H9 (cell line): Measurements from ENCODE around the gene GTF2F2. TPM values are rescaled to one million over a fixed set of nuclear protein-coding genes. Genes with fewer than 3 reads are reported as not detected.

Source experiments
- DNase-seq: peaks from one replicate; pipeline ENCODE4 v3.0.0-alpha.2; 2017
- H2AFZ ChIP-seq: one replicate; pipeline ENCODE4 v1.6.1; 2013; ENCODE audit warnings: mild to moderate bottlenecking, low read length, control low read depth, moderate library complexity
- H2AK5ac ChIP-seq: 2 replicates; pipeline ENCODE4 v1.6.1; 2013; ENCODE audit warnings: low read length, control low read depth, mixed read lengths; ENCODE audit not compliant: insufficient read length
- H2BK120ac ChIP-seq: one replicate; pipeline ENCODE4 v1.6.1; 2013; ENCODE audit warnings: low read depth, mild to moderate bottlenecking, low read length, control low read depth, inconsistent platforms; ENCODE audit not compliant: poor library complexity, severe bottlenecking
- H2BK12ac ChIP-seq: 2 replicates; pipeline ENCODE4 v1.6.1; 2013; ENCODE audit warnings: low read length, control low read depth, mixed read lengths, low read depth; ENCODE audit not compliant: insufficient read length
- H2BK15ac ChIP-seq: 2 replicates; pipeline ENCODE4 v1.6.1; 2013; ENCODE audit warnings: low read depth, low read length, control low read depth
- H2BK20ac ChIP-seq: one replicate; pipeline ENCODE4 v1.6.1; 2013; ENCODE audit warnings: low read depth, mild to moderate bottlenecking, low read length, control low read depth, inconsistent platforms; ENCODE audit not compliant: poor library complexity, severe bottlenecking
- H2BK5ac ChIP-seq: 2 replicates; pipeline ENCODE4 v1.6.1; 2013; ENCODE audit warnings: low read length, control low read depth, mixed read lengths; ENCODE audit not compliant: insufficient read length
- H3K14ac ChIP-seq: 2 replicates; pipeline ENCODE4 v1.6.1; 2013; ENCODE audit warnings: low read length, control low read depth; ENCODE audit not compliant: insufficient read depth
- H3K18ac ChIP-seq: 2 replicates; pipeline ENCODE4 v1.6.1; 2013; ENCODE audit warnings: low read depth, mild to moderate bottlenecking, mixed read lengths, low read length, control low read depth; ENCODE audit not compliant: insufficient read length
- H3K23ac ChIP-seq: 2 replicates; pipeline ENCODE4 v1.6.1; 2013; ENCODE audit warnings: low read length, control low read depth, mixed read lengths, low read depth; ENCODE audit not compliant: insufficient read length
- H3K23me2 ChIP-seq: 2 replicates; pipeline ENCODE4 v1.6.1; 2013; ENCODE audit warnings: low read depth, mild to moderate bottlenecking, mixed read lengths, low read length, control low read depth; ENCODE audit not compliant: insufficient read length, poor library complexity, severe bottlenecking
- H3K27ac ChIP-seq: 2 replicates; pipeline ENCODE4 v1.5.1; 2013; ENCODE audit warnings: low read length, control low read depth, mixed read lengths, low read depth; ENCODE audit not compliant: insufficient read length
- H3K27me3 ChIP-seq: 2 replicates; pipeline ENCODE4 v1.6.1; 2013; ENCODE audit warnings: low read length, control low read depth, inconsistent platforms; ENCODE audit not compliant: insufficient read depth
- H3K4ac ChIP-seq: 2 replicates; pipeline ENCODE4 v1.6.1; 2013; ENCODE audit warnings: low read depth, mild to moderate bottlenecking, control low read depth, inconsistent platforms, low read length, moderate library complexity
- H3K4me1 ChIP-seq: 2 replicates; pipeline ENCODE4 v1.6.1; 2013; ENCODE audit warnings: low read length, control low read depth, inconsistent platforms; ENCODE audit not compliant: insufficient read depth
- H3K4me2 ChIP-seq: 2 replicates; pipeline ENCODE4 v1.6.1; 2013; ENCODE audit warnings: low read length, control low read depth, mixed read lengths; ENCODE audit not compliant: insufficient read length, insufficient read depth
- H3K56ac ChIP-seq: 2 replicates; pipeline ENCODE4 v1.6.1; 2013; ENCODE audit warnings: low read depth, mild to moderate bottlenecking, mixed read lengths, low read length, control low read depth; ENCODE audit not compliant: insufficient read length
- H3K79me1 ChIP-seq: 2 replicates; pipeline ENCODE4 v1.6.1; 2013; ENCODE audit warnings: low read depth, mild to moderate bottlenecking, moderate library complexity, low read length, control low read depth, inconsistent platforms; ENCODE audit not compliant: insufficient read depth, poor library complexity, severe bottlenecking
- H3K79me2 ChIP-seq: 2 replicates; pipeline ENCODE4 v1.6.1; 2013; ENCODE audit warnings: low read length, control low read depth, inconsistent platforms; ENCODE audit not compliant: insufficient read depth
- H3K9ac ChIP-seq: 2 replicates; pipeline ENCODE4 v1.6.1; 2013; ENCODE audit warnings: low read length, control low read depth, mixed read lengths; ENCODE audit not compliant: insufficient read length; ENCODE audit errors: extremely low read depth
- H3K9me3 ChIP-seq: one replicate; pipeline ENCODE4 v1.6.1; 2013; ENCODE audit warnings: low read depth, low read length, inconsistent platforms; ENCODE audit not compliant: control insufficient read depth
- H3T11ph ChIP-seq: one replicate; pipeline ENCODE4 v1.6.1; 2013; ENCODE audit warnings: mild to moderate bottlenecking, low read length, control low read depth, inconsistent platforms
- H4K20me1 ChIP-seq: one replicate; pipeline ENCODE4 v1.6.1; 2013; ENCODE audit not compliant: control insufficient read depth, insufficient read length, insufficient read depth
- H4K5ac ChIP-seq: 2 replicates; pipeline ENCODE4 v1.6.1; 2013; ENCODE audit warnings: low read depth, mild to moderate bottlenecking, mixed read lengths, low read length, control low read depth; ENCODE audit not compliant: insufficient read length
- H4K8ac ChIP-seq: replicated peaks from 2 replicates; pipeline ENCODE4 v1.6.1; 2013; ENCODE audit warnings: low read length, control low read depth, mixed read lengths, low read depth; ENCODE audit not compliant: insufficient read length
- H4K91ac ChIP-seq: 2 replicates; pipeline ENCODE4 v1.6.1; 2013; ENCODE audit warnings: low read depth, mild to moderate bottlenecking, moderate library complexity, mixed read lengths, low read length, control low read depth; ENCODE audit not compliant: insufficient read length
- H3K27ac Mint-ChIP-seq, 3 experiments: 2 replicates in 2 of 3; 3 replicates in 1 of 3; pipeline ENCODE4 v1.8.0; 2020 to 2021; ENCODE audit warnings: mixed read lengths in 3 of 3, mild to moderate bottlenecking in 1 of 3, moderate library complexity in 1 of 3
- H3K27me3 Mint-ChIP-seq: 2 replicates; pipeline ENCODE4 v1.8.0; 2021; ENCODE audit warnings: low read depth, mild to moderate bottlenecking, moderate library complexity, mixed read lengths
- H3K36me3 Mint-ChIP-seq, 3 experiments: 2 replicates in 2 of 3; 3 replicates in 1 of 3; pipeline ENCODE4 v1.8.0; 2020 to 2021; ENCODE audit warnings: low read depth in 3 of 3, mixed read lengths in 3 of 3; ENCODE audit not compliant: insufficient read depth in 1 of 3
- H3K4me1 Mint-ChIP-seq, 2 experiments: 2 replicates each; pipeline ENCODE4 v1.8.0; 2020; ENCODE audit warnings: mixed read lengths in 2 of 2
- H3K4me3 Mint-ChIP-seq, 2 experiments: 2 replicates in 1 of 2; 3 replicates in 1 of 2; pipeline ENCODE4 v1.8.0; 2020 to 2021; ENCODE audit warnings: mild to moderate bottlenecking in 2 of 2, mixed read lengths in 2 of 2, moderate library complexity in 1 of 2
- H3K9me3 Mint-ChIP-seq, 2 experiments: 2 replicates in 1 of 2; 3 replicates in 1 of 2; pipeline ENCODE4 v1.8.0; 2020; ENCODE audit warnings: mild to moderate bottlenecking in 2 of 2, mixed read lengths in 2 of 2, moderate library complexity in 1 of 2
- total RNA-seq: library from RNA; stranded (reverse); gene quantifications from 2 replicates; pipeline ENCODE4 v1.2.1, GENCODE V29; 2021
- TF ChIP-seq, protein P1 (sequence below): fragments of 200-600 bp; sonication (generic); conservative IDR thresholded peaks from 3 replicates; pipeline ENCODE4 v1.8.0; 2021; ENCODE audit warnings: antibody characterized with exemption, mild to moderate bottlenecking

Gene GTF2F2
- total RNA-seq, 1 experiment from 2014 or later, result 29.6 TPM

DNA sequence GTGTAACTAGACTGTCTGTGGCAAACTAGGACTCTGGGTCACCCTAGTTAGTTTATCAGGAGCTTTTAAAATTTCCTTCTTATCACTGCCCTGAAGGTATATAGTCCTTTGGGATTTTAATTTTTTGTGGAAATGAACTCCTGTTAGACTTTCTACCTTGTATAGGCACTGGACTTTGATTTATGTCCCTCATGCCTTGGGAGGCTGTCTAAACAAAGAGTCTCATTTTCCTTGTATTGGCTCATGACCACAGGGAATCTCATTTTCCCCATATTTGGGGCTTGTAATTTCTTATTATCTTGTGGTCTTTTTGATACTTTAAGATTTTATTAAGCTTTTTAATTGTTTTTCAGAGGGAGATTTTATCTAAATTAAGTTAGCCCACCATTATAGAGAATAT is 59.1 kb downstream of the GTF2F2 start:
- no peak overlapping the region for H2BK5ac ChIP-seq
- H2BK120ac ChIP-seq, result no peak overlapping the region
- H4K5ac ChIP-seq, result no peak overlapping the region
- Mint-ChIP-seq H3K36me3 (peaks cover 0 to 2% (median 1%) of the 10 kb centered on the region in 3 experiments; a peak in 3 of 7 replicates), H3K4me3 (no peak overlapping the region), H3K27me3 (no peaks in the 10 kb centered on the region), H3K4me1 (peaks cover 0 to 5% of the 10 kb centered on the region in 2 experiments; a peak in 1 of 4 replicates), H3K27ac (no peak overlapping the region), H3K9me3 (no peaks in the 10 kb centered on the region)
- H4K91ac ChIP-seq, result no peak overlapping the region
- no peak overlapping the region for H3K4ac ChIP-seq
- no peaks in the 10 kb centered on the region for H3K23me2 ChIP-seq
- H2BK15ac ChIP-seq, result no peak overlapping the region
- TF ChIP-seq, protein P1, sequence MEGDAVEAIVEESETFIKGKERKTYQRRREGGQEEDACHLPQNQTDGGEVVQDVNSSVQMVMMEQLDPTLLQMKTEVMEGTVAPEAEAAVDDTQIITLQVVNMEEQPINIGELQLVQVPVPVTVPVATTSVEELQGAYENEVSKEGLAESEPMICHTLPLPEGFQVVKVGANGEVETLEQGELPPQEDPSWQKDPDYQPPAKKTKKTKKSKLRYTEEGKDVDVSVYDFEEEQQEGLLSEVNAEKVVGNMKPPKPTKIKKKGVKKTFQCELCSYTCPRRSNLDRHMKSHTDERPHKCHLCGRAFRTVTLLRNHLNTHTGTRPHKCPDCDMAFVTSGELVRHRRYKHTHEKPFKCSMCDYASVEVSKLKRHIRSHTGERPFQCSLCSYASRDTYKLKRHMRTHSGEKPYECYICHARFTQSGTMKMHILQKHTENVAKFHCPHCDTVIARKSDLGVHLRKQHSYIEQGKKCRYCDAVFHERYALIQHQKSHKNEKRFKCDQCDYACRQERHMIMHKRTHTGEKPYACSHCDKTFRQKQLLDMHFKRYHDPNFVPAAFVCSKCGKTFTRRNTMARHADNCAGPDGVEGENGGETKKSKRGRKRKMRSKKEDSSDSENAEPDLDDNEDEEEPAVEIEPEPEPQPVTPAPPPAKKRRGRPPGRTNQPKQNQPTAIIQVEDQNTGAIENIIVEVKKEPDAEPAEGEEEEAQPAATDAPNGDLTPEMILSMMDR, result no peak
- H3K14ac ChIP-seq, result no peak overlapping the region
- no peak overlapping the region for H2AK5ac ChIP-seq
- H3K27me3 ChIP-seq, result no peaks in the 10 kb centered on the region
- no peak overlapping the region for H3K18ac ChIP-seq
- no peaks in the 10 kb centered on the region for H3K79me2 ChIP-seq
- H3K79me1 ChIP-seq, result no peaks in the 10 kb centered on the region
- no peak overlapping the region for H3K56ac ChIP-seq
- H3K4me1 ChIP-seq, result no peaks in the 10 kb centered on the region
- H3K23ac ChIP-seq, result no peak overlapping the region
- H4K8ac ChIP-seq, result no peak overlapping the region
- DNase-seq, result no peak
- H3T11ph ChIP-seq, result no peak overlapping the region
- no peaks in the 10 kb centered on the region for H3K9me3 ChIP-seq
- no peak overlapping the region for H2AFZ ChIP-seq
- H2BK20ac ChIP-seq, result no peak overlapping the region
- no peak overlapping the region for H3K27ac ChIP-seq
- peaks cover 3% of the 10 kb centered on the region for H4K20me1 ChIP-seq
- H3K9ac ChIP-seq, result no peak overlapping the region
- no peak overlapping the region for H3K4me2 ChIP-seq
- H2BK12ac ChIP-seq, result no peak overlapping the region
